Uterus (tissue), 4 donors: ENCODE data around the gene SMDT1. TPM values are rescaled to one million over a fixed set of nuclear protein-coding genes. Genes with fewer than 3 reads are reported as not detected.
A peak's percentile ranks its signal among the peaks of the same experiment; 100 is the strongest.

Experiments
- DNase-seq, 2 donors: peaks; one replicate each; pipeline ENCODE4 v3.0.0-alpha.2; 2019 to 2020
- H3K27ac ChIP-seq, 2 donors: fragments of 200-600 bp; sonication (generic); 1 replicate in 1 of 2; 2 replicates in 1 of 2; pipeline ENCODE4 v1.5.1; 2016 to 2018
- H3K27me3 ChIP-seq, 2 donors: fragments of 200-600 bp; sonication (generic); one replicate each; pipeline ENCODE4 v1.5.1; 2018 to 2019; ENCODE audit warnings: control low read depth in 1 of 2
- H3K36me3 ChIP-seq, 2 donors: fragments of 200-600 bp; sonication (generic); one replicate each; pipeline ENCODE4 v1.5.1; 2019; ENCODE audit warnings: control low read depth in 1 of 2
- H3K4me1 ChIP-seq, 2 donors: fragments of 200-600 bp; sonication (generic); one replicate each; pipeline ENCODE4 v1.5.1; 2018 to 2019; ENCODE audit warnings: control low read depth in 1 of 2
- H3K4me3 ChIP-seq, 2 donors: fragments of 200-600 bp; sonication (generic); 1 replicate in 1 of 2; 2 replicates in 1 of 2; pipeline ENCODE4 v1.5.1; 2018 to 2019; ENCODE audit warnings: mild to moderate bottlenecking in 1 of 2
- H3K9me3 ChIP-seq, 2 donors: fragments of 200-600 bp; sonication (generic); one replicate each; pipeline ENCODE4 v1.5.1; 2019; ENCODE audit warnings: control low read depth in 1 of 2
- CTCF ChIP-seq, 4 experiments: fragments of 200-600 bp in 2 of 4; fragments of 450-650 bp in 2 of 4; sonication (generic) in 2 of 4; IDR thresholded peaks; one replicate each; pipeline ENCODE4 v1.5.1; 2016 to 2019; ENCODE audit warnings: antibody characterized with exemption in 4 of 4, mild to moderate bottlenecking in 2 of 4, moderate library complexity in 1 of 4
- POLR2A ChIP-seq, 2 donors: fragments of 450-650 bp; IDR thresholded peaks; one replicate each; pipeline ENCODE4 v1.6.1; 2016; ENCODE audit warnings: antibody characterized with exemption in 2 of 2, mild to moderate bottlenecking in 1 of 2, moderate library complexity in 1 of 2
- intact Hi-C: fragments of 100-400 bp; cut with DNase I; formaldehyde crosslinking; loops from one replicate; pipeline ENCODE4 v1.15.1; 2023; ENCODE audit warnings: low total_unique reads
- total RNA-seq, 4 donors: library from RNA; depleted of rRNA in 3 of 4; stranded (reverse); fragments of >200 nt in 3 of 4; gene quantifications; one replicate each; pipeline versions ENCODE4 v1.1.0 to v1.2.4, GENCODE V29; 2014 to 2023
- donor health status: DM: yes; HTN: yes; CAD: no.

SMDT1 gene
- total RNA-seq, 4 donors from 2014 or later = 8.3 to 98.0 (median 33.2) TPM

- Histone ChIP-seq H3K4me1 (peaks cover 11 to 24% of the 10 kb centered on the region in 2 donors), H3K27me3 (no peaks in the 10 kb centered on the region), H3K27ac (peak within 1 kb of the TSS; percentile 93 to 94), H3K36me3 (no peaks in the 10 kb centered on the region), H3K4me3 (peak within 1 kb of the TSS; percentile 49 to 71), H3K9me3 (no peaks in the 10 kb centered on the region)
- TF ChIP-seq CTCF (IDR thresholded peaks at IDR 0.05) = peak in 3 of 4 experiments; percentile 22 to 55 (median 44)
- peak; percentile 6 to 39 for TF ChIP-seq POLR2A (IDR thresholded peaks at IDR 0.05)
- intact Hi-C loops = no loop called here
- peak; percentile 59 to 62 for DNase-seq
Observed at GRCh38 chr22:42074132-42074811, 5.2 kb upstream of the SMDT1 start, which contains the start of gene PHETA2. Gene PHETA2, plus strand, starts transcription at chr22:42074248. Its CDS starts 3,046 bp downstream, at chr22:42077294.

- Histone ChIP-seq H3K9me3 (no peaks in the 10 kb centered on the region), H3K4me3 (peak overlapping the region; percentile 49 to 71), H3K36me3 (no peaks in the 10 kb centered on the region), H3K27ac (peak overlapping the region; percentile 93 to 94), H3K4me1 (peaks cover 11 to 19% of the 10 kb centered on the region in 2 donors), H3K27me3 (no peaks in the 10 kb centered on the region)
- TF ChIP-seq POLR2A (IDR thresholded peaks at IDR 0.05) (no peak), CTCF (IDR thresholded peaks at IDR 0.05) (no peak)
- no peak for DNase-seq
- intact Hi-C loops = no loop called here
Observed at GRCh38 chr22:42074846-42075676, 4.4 kb upstream of the SMDT1 start.

DNA sequence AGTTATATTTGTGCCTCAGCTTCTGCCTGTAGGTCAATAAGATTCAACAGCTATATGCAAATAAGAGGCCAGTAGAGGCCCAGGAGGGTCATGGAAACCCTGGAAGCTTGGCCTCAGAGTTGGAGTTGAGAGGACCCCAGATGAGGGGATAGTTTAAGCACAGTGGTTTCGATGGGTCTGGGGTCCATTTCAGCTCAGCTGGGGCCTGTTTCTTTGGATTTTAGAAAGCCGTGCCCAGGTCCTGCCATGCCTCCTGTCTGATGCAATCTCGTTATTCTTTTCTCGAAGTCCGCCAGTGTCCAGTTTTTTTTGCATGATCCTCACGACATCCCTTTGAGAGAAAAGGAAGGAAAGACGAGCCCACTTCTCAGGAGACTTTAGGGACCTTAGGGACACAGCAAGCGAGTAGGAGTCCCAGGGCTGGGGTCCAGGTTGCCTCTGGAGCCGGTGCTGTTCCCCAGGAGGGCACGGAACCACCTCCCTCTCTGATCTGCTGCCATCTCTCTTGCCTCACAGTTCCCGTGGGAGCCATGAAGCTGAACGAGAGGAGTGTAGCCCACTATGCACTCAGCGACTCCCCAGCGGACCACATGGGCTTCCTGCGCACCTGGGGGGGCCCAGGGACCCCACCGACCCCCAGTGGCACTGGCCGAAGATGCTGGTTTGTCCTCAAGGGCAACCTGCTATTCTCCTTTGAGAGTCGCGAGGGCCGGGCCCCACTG is 2.6 kb upstream of the SMDT1 start:
- H3K27ac ChIP-seq = peak overlapping the region in 1 of 2 donors; percentile 98
- DNase-seq = no peak
- intact Hi-C loops = no loop called here
- H3K36me3 ChIP-seq = no peaks in the 10 kb centered on the region
- TF ChIP-seq POLR2A (IDR thresholded peaks at IDR 0.05) (no peak), CTCF (IDR thresholded peaks at IDR 0.05) (no peak)
- no peak overlapping the region for H3K4me3 ChIP-seq
- H3K4me1 ChIP-seq = peaks cover 11 to 19% of the 10 kb centered on the region in 2 donors
- H3K27me3 ChIP-seq = no peaks in the 10 kb centered on the region
- no peaks in the 10 kb centered on the region for H3K9me3 ChIP-seq

DNA sequence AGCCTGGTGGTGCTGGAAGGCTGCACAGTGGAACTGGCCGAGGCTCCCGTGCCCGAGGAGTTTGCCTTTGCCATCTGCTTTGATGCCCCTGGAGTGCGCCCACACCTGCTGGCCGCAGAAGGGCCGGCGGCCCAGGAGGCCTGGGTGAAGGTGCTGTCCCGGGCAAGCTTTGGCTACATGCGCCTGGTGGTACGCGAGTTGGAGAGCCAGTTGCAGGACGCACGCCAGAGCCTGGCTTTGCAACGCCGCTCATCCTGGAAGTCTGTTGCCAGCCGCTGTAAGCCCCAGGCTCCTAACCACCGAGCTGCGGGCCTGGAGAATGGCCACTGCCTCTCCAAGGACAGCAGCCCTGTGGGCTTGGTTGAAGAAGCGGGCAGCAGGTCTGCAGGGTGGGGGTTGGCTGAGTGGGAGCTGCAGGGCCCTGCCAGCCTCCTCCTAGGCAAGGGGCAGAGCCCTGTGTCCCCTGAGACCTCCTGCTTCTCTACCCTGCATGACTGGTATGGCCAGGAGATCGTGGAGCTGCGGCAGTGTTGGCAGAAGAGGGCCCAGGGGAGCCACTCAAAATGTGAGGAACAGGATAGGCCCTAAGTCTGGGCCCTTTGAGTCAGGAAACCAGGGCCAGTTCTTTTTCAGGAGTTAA is 1.9 kb upstream of the SMDT1 start:
- Histone ChIP-seq H3K4me1 (peaks cover 11 to 19% of the 10 kb centered on the region in 2 donors), H3K4me3 (no peak overlapping the region), H3K36me3 (no peaks in the 10 kb centered on the region), H3K27me3 (no peaks in the 10 kb centered on the region), H3K9me3 (no peaks in the 10 kb centered on the region), H3K27ac (peak overlapping the region; percentile 98 to 99)
- TF ChIP-seq POLR2A (IDR thresholded peaks at IDR 0.05) (no peak), CTCF (IDR thresholded peaks at IDR 0.05) (no peak)
- intact Hi-C loops = no loop called here
- DNase-seq = no peak
